Measurements from ENCODE around the gene SCFD2.
"Not testable (repeated sequence)": the region's sequence is repeated elsewhere in the genome, so short reads cannot be mapped to it uniquely, and the experiment has no call there.

Gene SCFD2

DNA sequence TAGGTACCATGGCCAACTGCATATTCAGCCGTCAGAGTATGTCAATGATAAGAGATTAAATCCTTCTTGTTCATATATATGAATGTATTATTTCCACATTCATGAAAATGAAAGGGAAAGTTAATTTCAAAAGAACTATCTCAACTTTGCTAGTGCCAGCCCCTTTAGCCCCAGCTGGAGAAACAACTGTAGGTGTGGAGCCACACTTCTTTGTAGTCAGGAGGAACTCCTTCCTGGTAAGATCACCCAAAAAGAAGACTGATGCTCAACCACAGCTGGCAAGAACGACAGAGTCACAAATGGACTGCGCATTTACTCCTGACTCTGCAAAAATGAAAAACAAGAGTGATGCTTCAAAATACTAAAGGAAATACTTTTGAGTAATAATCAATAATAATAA, 367.4 kb downstream of the SCFD2 start:
- H3K4me1 ChIP-seq (ENCODE audit: control insufficient read depth, insufficient read depth, low read length, poor library complexity, severe bottlenecking), result no peaks in the 10 kb centered on the region
- no peak for DNase-seq
- H3K27me3 ChIP-seq (replicated peaks; ENCODE audit: control insufficient read depth, insufficient read depth, low read length, poor library complexity, severe bottlenecking), result no peaks in the 10 kb centered on the region
- H3K9me3 ChIP-seq (ENCODE audit: control insufficient read depth, low read length), result no peaks in the 10 kb centered on the region
- no peak overlapping the region for H3K4me3 ChIP-seq (ENCODE audit: insufficient read depth, low read depth, low read length, poor library complexity, severe bottlenecking)
- H3K36me3 ChIP-seq (ENCODE audit: control insufficient read depth, insufficient read depth, low read length), result no peaks in the 10 kb centered on the region
- H3K27ac ChIP-seq (ENCODE audit: insufficient read depth, low read length, poor library complexity, severe bottlenecking), result no peak overlapping the region

- Histone ChIP-seq H3K4me1 (ENCODE audit: control insufficient read depth, insufficient read depth, low read length, poor library complexity, severe bottlenecking) (no peaks in the 10 kb centered on the region), H3K27ac (ENCODE audit: insufficient read depth, low read length, poor library complexity, severe bottlenecking) (no peak overlapping the region), H3K36me3 (ENCODE audit: control insufficient read depth, insufficient read depth, low read length) (no peaks in the 10 kb centered on the region), H3K4me3 (ENCODE audit: insufficient read depth, low read depth, low read length, poor library complexity, severe bottlenecking) (no peak overlapping the region), H3K27me3 (replicated peaks; ENCODE audit: control insufficient read depth, insufficient read depth, low read length, poor library complexity, severe bottlenecking) (no peaks in the 10 kb centered on the region), H3K9me3 (ENCODE audit: control insufficient read depth, low read length) (no peaks in the 10 kb centered on the region)
- DNase-seq, result no peak
These were observed 368.8 kb downstream of the SCFD2 start for GRCh38 chr4:52997132-52997416.

DNA sequence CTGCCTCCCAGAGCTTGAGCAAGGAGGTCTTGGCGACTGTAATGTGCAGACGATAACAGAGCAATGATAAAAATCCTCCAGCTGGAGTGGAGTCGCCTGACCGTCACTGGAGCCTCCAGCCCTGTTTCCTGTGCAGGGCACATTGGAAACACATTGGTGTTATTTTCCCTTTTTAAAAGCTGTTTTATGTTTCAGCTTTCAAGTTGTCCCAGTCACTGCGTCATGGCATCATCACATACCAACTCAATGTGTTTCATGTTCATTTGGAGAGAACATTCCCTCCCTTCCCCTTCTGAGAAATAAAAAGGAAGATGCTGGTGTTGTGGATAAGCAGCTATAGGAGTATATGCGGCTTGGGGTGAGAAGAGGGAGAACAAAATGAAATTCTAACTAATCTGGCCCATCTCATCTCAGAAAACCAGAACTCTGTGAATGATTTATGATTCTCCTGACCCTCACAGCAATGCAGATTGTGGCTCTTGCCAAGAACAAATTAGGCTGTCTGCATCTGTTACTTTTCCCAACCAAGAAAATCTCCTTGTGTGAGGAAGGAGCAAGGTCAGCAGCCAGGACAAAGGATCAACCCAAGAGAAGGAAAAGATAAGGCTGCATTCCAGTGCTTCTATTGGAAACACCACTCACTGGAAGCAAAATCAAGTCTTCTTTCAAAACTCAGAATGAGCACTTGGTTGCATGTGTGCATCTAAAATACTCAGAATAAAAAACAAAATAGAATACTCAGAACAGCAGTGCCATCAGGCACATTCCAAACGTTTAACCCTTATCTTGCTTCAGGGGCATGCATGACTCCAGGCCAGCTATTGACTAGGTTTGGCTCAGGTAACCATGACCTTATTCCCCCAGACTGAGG, 369.4 kb downstream of the SCFD2 start:
- DNase-seq, result no peak
- Histone ChIP-seq H3K4me3 (ENCODE audit: insufficient read depth, low read depth, low read length, poor library complexity, severe bottlenecking) (no peak overlapping the region), H3K9me3 (ENCODE audit: control insufficient read depth, low read length) (no peaks in the 10 kb centered on the region), H3K36me3 (ENCODE audit: control insufficient read depth, insufficient read depth, low read length) (no peaks in the 10 kb centered on the region), H3K27ac (ENCODE audit: insufficient read depth, low read length, poor library complexity, severe bottlenecking) (no peak overlapping the region), H3K27me3 (replicated peaks; ENCODE audit: control insufficient read depth, insufficient read depth, low read length, poor library complexity, severe bottlenecking) (no peaks in the 10 kb centered on the region), H3K4me1 (ENCODE audit: control insufficient read depth, insufficient read depth, low read length, poor library complexity, severe bottlenecking) (no peaks in the 10 kb centered on the region)

- H3K27me3 ChIP-seq (replicated peaks; ENCODE audit: control insufficient read depth, insufficient read depth, low read length, poor library complexity, severe bottlenecking), result no peaks in the 10 kb centered on the region
- H3K4me3 ChIP-seq (ENCODE audit: insufficient read depth, low read depth, low read length, poor library complexity, severe bottlenecking), result no peak overlapping the region
- no peaks in the 10 kb centered on the region for H3K4me1 ChIP-seq (ENCODE audit: control insufficient read depth, insufficient read depth, low read length, poor library complexity, severe bottlenecking)
- no peaks in the 10 kb centered on the region for H3K9me3 ChIP-seq (ENCODE audit: control insufficient read depth, low read length)
- no peaks in the 10 kb centered on the region for H3K36me3 ChIP-seq (ENCODE audit: control insufficient read depth, insufficient read depth, low read length)
- DNase-seq, result no peak
- H3K27ac ChIP-seq (ENCODE audit: insufficient read depth, low read length, poor library complexity, severe bottlenecking), result no peak overlapping the region
These were observed 370.4 kb downstream of the SCFD2 start for GRCh38 chr4:52995360-52996030.

GRCh38 chr4:52994567-52994966, 371.3 kb downstream of the SCFD2 start:
- H3K36me3 ChIP-seq (ENCODE audit: control insufficient read depth, insufficient read depth, low read length), result no peaks in the 10 kb centered on the region
- no peaks in the 10 kb centered on the region for H3K27me3 ChIP-seq (replicated peaks; ENCODE audit: control insufficient read depth, insufficient read depth, low read length, poor library complexity, severe bottlenecking)
- H3K27ac ChIP-seq (ENCODE audit: insufficient read depth, low read length, poor library complexity, severe bottlenecking), result no peak overlapping the region
- no peak overlapping the region for H3K4me3 ChIP-seq (ENCODE audit: insufficient read depth, low read depth, low read length, poor library complexity, severe bottlenecking)
- no peak for DNase-seq
- no peaks in the 10 kb centered on the region for H3K9me3 ChIP-seq (ENCODE audit: control insufficient read depth, low read length)
- no peaks in the 10 kb centered on the region for H3K4me1 ChIP-seq (ENCODE audit: control insufficient read depth, insufficient read depth, low read length, poor library complexity, severe bottlenecking)

DNA sequence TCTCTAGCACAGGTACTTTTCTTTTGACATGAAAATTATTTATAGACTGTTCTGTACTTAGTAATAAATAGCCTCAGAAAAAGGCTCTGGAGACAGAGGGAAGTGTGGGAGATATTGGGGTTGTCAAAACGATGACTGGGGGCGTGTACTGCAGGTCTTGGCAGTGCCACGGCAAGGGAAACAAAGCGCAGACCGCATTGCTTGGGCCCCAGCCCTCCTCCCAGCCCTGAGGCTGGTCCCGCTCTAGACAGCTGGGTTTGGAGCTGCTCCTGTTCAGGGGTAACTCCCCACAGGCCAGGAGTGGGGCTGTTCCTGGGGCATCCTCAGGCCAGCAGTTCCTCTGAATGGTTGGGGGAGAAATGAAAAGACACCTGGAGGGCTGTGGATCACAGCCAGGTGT, 372.1 kb downstream of the SCFD2 start:
- Histone ChIP-seq H3K27ac (ENCODE audit: insufficient read depth, low read length, poor library complexity, severe bottlenecking) (no peak overlapping the region), H3K4me3 (ENCODE audit: insufficient read depth, low read depth, low read length, poor library complexity, severe bottlenecking) (no peak overlapping the region), H3K9me3 (ENCODE audit: control insufficient read depth, low read length) (no peaks in the 10 kb centered on the region), H3K36me3 (ENCODE audit: control insufficient read depth, insufficient read depth, low read length) (no peaks in the 10 kb centered on the region), H3K27me3 (replicated peaks; ENCODE audit: control insufficient read depth, insufficient read depth, low read length, poor library complexity, severe bottlenecking) (no peaks in the 10 kb centered on the region), H3K4me1 (ENCODE audit: control insufficient read depth, insufficient read depth, low read length, poor library complexity, severe bottlenecking) (no peaks in the 10 kb centered on the region)
- DNase-seq, result no peak

DNA sequence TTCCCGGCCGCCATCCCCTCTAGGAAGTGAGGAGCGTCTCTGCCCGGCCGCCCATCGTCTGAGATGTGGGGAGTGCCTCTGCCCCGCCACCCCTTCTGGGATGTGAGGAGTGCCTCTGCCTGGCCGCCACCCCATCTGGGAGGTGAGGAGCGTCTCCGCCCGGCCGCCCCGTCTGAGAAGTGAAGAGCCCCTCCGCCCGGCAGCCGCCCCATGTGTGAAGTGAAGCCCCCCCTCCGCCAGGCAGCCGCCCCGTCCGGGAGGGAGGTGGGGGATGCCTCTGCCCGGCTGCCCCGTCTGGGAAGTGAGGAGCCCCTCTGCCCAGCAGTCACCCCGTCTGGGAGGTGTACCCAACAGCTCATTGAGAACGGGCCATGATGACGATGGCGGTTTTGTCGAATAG, 373.3 kb downstream of the SCFD2 start:
- not testable (repeated sequence) for H3K9me3 ChIP-seq (ENCODE audit: control insufficient read depth, low read length); H3K27ac ChIP-seq (ENCODE audit: insufficient read depth, low read length, poor library complexity, severe bottlenecking); H3K27me3 ChIP-seq (replicated peaks; ENCODE audit: control insufficient read depth, insufficient read depth, low read length, poor library complexity, severe bottlenecking); H3K36me3 ChIP-seq (ENCODE audit: control insufficient read depth, insufficient read depth, low read length); DNase-seq; H3K4me3 ChIP-seq (ENCODE audit: insufficient read depth, low read depth, low read length, poor library complexity, severe bottlenecking); H3K4me1 ChIP-seq (ENCODE audit: control insufficient read depth, insufficient read depth, low read length, poor library complexity, severe bottlenecking)

DNA sequence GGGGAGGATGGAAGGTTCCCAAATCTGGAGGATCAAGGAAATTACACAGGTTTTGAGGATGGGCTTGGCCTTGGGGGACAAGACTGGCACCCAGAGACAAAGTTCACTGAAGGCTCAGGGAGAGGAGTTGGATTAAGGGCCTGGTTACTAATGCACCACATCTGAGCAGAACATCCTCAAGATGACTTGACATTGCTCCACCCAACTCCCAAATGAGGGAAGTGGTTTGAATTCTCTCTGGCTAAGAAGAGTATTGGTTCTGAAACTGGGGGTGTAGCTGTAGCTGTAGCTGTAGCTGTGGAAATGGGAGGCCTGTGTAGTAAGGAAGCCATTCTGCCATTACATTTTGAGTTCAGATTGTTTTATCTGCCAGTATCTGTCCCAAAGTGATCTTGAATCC, 374.4 kb downstream of the SCFD2 start:
- H3K27me3 ChIP-seq (replicated peaks; ENCODE audit: control insufficient read depth, insufficient read depth, low read length, poor library complexity, severe bottlenecking), result no peaks in the 10 kb centered on the region
- H3K4me1 ChIP-seq (ENCODE audit: control insufficient read depth, insufficient read depth, low read length, poor library complexity, severe bottlenecking), result no peaks in the 10 kb centered on the region
- H3K4me3 ChIP-seq (ENCODE audit: insufficient read depth, low read depth, low read length, poor library complexity, severe bottlenecking), result no peak overlapping the region
- no peak overlapping the region for H3K27ac ChIP-seq (ENCODE audit: insufficient read depth, low read length, poor library complexity, severe bottlenecking)
- no peak for DNase-seq
- H3K36me3 ChIP-seq (ENCODE audit: control insufficient read depth, insufficient read depth, low read length), result no peaks in the 10 kb centered on the region
- H3K9me3 ChIP-seq (ENCODE audit: control insufficient read depth, low read length), result no peaks in the 10 kb centered on the region

DNA sequence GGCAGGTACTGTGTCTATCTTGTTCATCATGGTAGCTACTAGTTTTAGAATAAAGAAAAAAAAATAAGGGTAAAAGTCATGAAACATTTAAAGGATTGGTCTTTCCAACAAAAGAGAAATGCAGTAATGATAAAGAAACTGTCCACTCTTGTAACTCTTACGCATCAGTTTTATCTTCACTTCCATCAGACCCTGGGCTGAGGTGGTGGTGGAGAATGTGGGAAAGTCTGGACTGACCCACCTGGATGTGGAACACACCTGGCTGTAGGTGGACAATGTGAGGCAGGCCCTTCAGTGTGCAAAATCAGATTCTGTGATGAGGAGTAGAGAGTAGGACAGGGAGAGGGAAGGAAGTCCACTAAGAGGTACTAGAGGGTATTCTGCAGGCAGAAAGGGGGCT, 375.2 kb downstream of the SCFD2 start:
- no peaks in the 10 kb centered on the region for H3K9me3 ChIP-seq (ENCODE audit: control insufficient read depth, low read length)
- H3K4me1 ChIP-seq (ENCODE audit: control insufficient read depth, insufficient read depth, low read length, poor library complexity, severe bottlenecking), result no peaks in the 10 kb centered on the region
- H3K27ac ChIP-seq (ENCODE audit: insufficient read depth, low read length, poor library complexity, severe bottlenecking), result no peak overlapping the region
- H3K36me3 ChIP-seq (ENCODE audit: control insufficient read depth, insufficient read depth, low read length), result no peaks in the 10 kb centered on the region
- H3K4me3 ChIP-seq (ENCODE audit: insufficient read depth, low read depth, low read length, poor library complexity, severe bottlenecking), result no peak overlapping the region
- no peak for DNase-seq
- no peaks in the 10 kb centered on the region for H3K27me3 ChIP-seq (replicated peaks; ENCODE audit: control insufficient read depth, insufficient read depth, low read length, poor library complexity, severe bottlenecking)

- Histone ChIP-seq H3K4me3 (ENCODE audit: insufficient read depth, low read depth, low read length, poor library complexity, severe bottlenecking) (no peak overlapping the region), H3K4me1 (ENCODE audit: control insufficient read depth, insufficient read depth, low read length, poor library complexity, severe bottlenecking) (no peaks in the 10 kb centered on the region), H3K27ac (ENCODE audit: insufficient read depth, low read length, poor library complexity, severe bottlenecking) (no peak overlapping the region), H3K9me3 (ENCODE audit: control insufficient read depth, low read length) (no peaks in the 10 kb centered on the region), H3K36me3 (ENCODE audit: control insufficient read depth, insufficient read depth, low read length) (no peaks in the 10 kb centered on the region), H3K27me3 (replicated peaks; ENCODE audit: control insufficient read depth, insufficient read depth, low read length, poor library complexity, severe bottlenecking) (no peaks in the 10 kb centered on the region)
- no peak for DNase-seq
These were observed 376.0 kb downstream of the SCFD2 start for GRCh38 chr4:52989865-52990264.
